Esophagus muscularis mucosa (tissue), 4 donors: ENCODE data around the gene C4orf51. TPM values are rescaled to one million over a fixed set of nuclear protein-coding genes. Genes with fewer than 3 reads are reported as not detected.

Experiments
- DNase-seq: peaks from one replicate; pipeline ENCODE4 v3.0.0-alpha.2; 2017; ENCODE audit errors: extremely low spot score
- H3K27ac ChIP-seq, 4 donors: fragments of 200-600 bp; sonication (generic); replicated peaks in 1 of 4; 1 replicate in 3 of 4; 2 replicates in 1 of 4; pipeline ENCODE4 v1.5.1; 2016 to 2019; ENCODE audit warnings: mild to moderate bottlenecking in 1 of 4
- H3K27me3 ChIP-seq, 4 donors: fragments of 200-600 bp; sonication (generic); one replicate each; pipeline versions ENCODE4 v1.5.1 to v1.6.0; 2016 to 2019
- H3K36me3 ChIP-seq, 4 donors: fragments of 200-600 bp; sonication (generic); one replicate each; pipeline ENCODE4 v1.5.1; 2016 to 2019
- H3K4me1 ChIP-seq, 4 donors: fragments of 200-600 bp; sonication (generic); one replicate each; pipeline ENCODE4 v1.5.1; 2016 to 2019
- H3K4me3 ChIP-seq, 4 donors: fragments of 200-600 bp; sonication (generic); 1 replicate in 2 of 4; 2 replicates in 2 of 4; pipeline ENCODE4 v1.5.1; 2016 to 2019; ENCODE audit warnings: mild to moderate bottlenecking in 4 of 4, moderate library complexity in 1 of 4
- H3K9me3 ChIP-seq, 4 donors: fragments of 200-600 bp; sonication (generic); 1 replicate in 3 of 4; 2 replicates in 1 of 4; pipeline ENCODE4 v1.5.1; 2016 to 2019
- CTCF ChIP-seq, 3 experiments: fragments of 200-600 bp in 2 of 3; fragments of 450-650 bp in 1 of 3; sonication (generic) in 2 of 3; IDR thresholded peaks; one replicate each; pipeline ENCODE4 v1.5.1; 2017 to 2019; ENCODE audit warnings: antibody characterized with exemption in 3 of 3, mild to moderate bottlenecking in 2 of 3, moderate library complexity in 1 of 3
- EP300 ChIP-seq: sonication (generic); formaldehyde crosslinking; IDR thresholded peaks from one replicate; pipeline ENCODE4 v1.6.1; 2017; ENCODE audit warnings: antibody characterized with exemption
- POLR2A ChIP-seq: fragments of 450-650 bp; IDR thresholded peaks from one replicate; pipeline ENCODE4 v1.6.1; 2017; ENCODE audit warnings: antibody characterized with exemption, moderate library complexity, mild to moderate bottlenecking, low read depth
- POLR2AphosphoS5 ChIP-seq, 2 donors: sonication (generic); formaldehyde crosslinking; IDR thresholded peaks; one replicate each; pipeline ENCODE4 v1.6.1; 2017; ENCODE audit warnings: antibody characterized with exemption in 2 of 2
- WGBS: methylation state at CpG from one replicate; pipeline ENCODE4 v1.1.5; 2018; 5-methylcytosine and 5-hydroxymethylcytosine counted together
- intact Hi-C: fragments of 100-400 bp; cut with DNase I; formaldehyde crosslinking; loops from one replicate; pipeline ENCODE4 v1.15.1; 2023
- total RNA-seq, 4 donors: library from RNA; depleted of rRNA; stranded (reverse); fragments of >200 nt; gene quantifications; one replicate each; pipeline versions ENCODE4 v1.1.0 to v1.2.1, GENCODE V29; 2016

C4orf51 gene
- total RNA-seq, 4 donors from 2014 or later: not detected

DNA sequence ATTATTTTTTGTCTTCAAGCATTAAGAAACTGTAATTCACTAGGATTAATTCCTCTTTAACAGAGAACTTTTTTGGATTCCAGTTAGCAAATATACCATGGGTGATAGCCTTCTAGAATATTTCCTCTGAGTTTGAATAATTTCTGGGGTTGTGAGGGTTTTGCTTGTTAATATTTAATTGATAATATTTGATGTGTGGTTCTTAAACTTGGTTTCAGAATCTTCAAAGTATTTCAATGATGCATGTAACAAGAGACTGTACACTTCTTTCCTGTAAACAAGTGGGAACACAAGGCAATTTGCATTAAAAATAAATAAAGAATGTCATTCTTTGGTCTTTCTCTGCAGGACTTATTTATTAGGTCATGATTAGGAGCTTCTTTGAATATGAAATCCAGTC, 9.5 kb upstream of the C4orf51 start:
- TF ChIP-seq POLR2AphosphoS5 (IDR thresholded peaks at IDR 0.05) (no peak), POLR2A (no peak), EP300 (no peak), CTCF (IDR thresholded peaks at IDR 0.05) (no peak)
- Histone ChIP-seq H3K4me1 (no peaks in the 10 kb centered on the region), H3K27me3 (no peaks in the 10 kb centered on the region), H3K4me3 (no peak overlapping the region), H3K27ac (no peak overlapping the region), H3K9me3 (no peaks in the 10 kb centered on the region), H3K36me3 (no peaks in the 10 kb centered on the region)
- DNase-seq: no peak
- intact Hi-C loops: no loop called here

DNA sequence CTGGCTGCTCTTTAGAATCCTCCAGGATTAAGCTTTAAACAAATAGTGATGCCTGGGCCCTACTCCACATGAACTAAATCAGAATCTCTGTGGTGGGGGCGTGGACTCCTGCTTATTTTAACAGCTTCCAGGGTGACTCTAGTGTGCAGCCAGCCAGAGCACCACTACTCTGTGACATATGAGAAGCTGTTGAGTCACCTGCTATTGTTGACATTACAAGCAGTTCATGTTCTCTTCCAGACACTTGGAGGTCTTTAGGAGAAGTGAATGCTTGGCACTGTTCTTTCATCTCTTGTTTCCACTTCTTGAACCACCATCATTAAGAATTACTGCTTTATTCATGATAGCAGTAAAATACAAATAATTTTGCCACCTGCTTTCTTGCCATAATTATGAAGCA, 426 bp upstream of the C4orf51 start:
- intact Hi-C loops: no loop called here
- Histone ChIP-seq H3K9me3 (peaks cover 0 to 14% (median 0%) of the 10 kb centered on the region in 4 donors), H3K27ac (peak overlapping the region; percentile 30 to 63 (median 46)), H3K36me3 (no peaks in the 10 kb centered on the region), H3K4me1 (peaks cover 7 to 19% (median 18%) of the 10 kb centered on the region in 4 donors), H3K27me3 (no peaks in the 10 kb centered on the region), H3K4me3 (no peak overlapping the region)
- 14% methylated on average over 1 of the region's 1 CpG for WGBS
- no peak for DNase-seq
- TF ChIP-seq CTCF (IDR thresholded peaks at IDR 0.05): no peak
- no peak for TF ChIP-seq POLR2A
- no peak for TF ChIP-seq EP300
- no peak for TF ChIP-seq POLR2AphosphoS5 (IDR thresholded peaks at IDR 0.05)

DNA sequence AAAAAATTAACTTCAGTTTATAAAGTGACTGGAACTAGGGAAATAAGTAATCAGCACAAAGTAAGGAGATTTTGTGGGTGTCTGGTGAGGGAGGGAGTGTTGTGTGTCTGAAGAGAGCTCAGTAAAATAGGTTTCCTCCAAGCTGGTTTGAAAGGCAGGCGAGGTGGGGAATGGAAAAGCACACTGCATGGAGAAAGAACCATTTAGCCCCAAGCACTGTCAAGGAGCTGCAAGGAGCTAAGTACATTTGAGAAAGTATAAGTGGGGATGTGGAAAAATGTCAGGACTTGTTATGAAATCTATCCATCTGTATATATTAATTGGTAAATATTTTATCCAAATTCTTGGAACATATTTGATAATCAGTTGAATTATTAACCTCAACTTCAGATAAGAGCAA, 956 bp downstream of the C4orf51 start:
- peaks cover 7 to 19% (median 18%) of the 10 kb centered on the region in 4 donors for H3K4me1 ChIP-seq
- H3K27ac ChIP-seq: peak overlapping the region in 1 of 4 donors; percentile 30
- intact Hi-C loops: no loop called here

DNA sequence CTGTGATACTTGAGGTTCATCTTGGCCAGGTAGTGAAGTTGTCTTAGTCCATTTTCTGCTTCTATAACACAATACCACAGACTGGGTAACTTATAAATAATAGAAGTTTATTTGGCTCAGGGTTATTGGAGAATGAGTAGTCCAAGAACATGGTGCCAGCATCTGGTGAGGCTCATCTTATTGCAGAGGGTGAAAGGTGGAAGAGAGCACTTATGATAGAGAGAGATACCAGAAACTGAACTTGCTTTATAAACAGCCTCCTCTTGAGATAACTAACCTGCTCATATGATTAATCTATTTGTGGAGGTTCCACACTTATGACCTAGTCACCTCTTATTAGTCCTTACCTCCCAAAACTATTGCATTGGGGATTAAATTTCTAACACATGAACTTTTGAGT, 1.6 kb downstream of the C4orf51 start:
- H3K27me3 ChIP-seq: no peaks in the 10 kb centered on the region
- intact Hi-C loops: no loop called here
- peaks cover 0 to 14% (median 0%) of the 10 kb centered on the region in 4 donors for H3K9me3 ChIP-seq
- H3K4me3 ChIP-seq: no peak overlapping the region
- TF ChIP-seq EP300: no peak
- TF ChIP-seq POLR2AphosphoS5 (IDR thresholded peaks at IDR 0.05): no peak
- no peak for TF ChIP-seq CTCF (IDR thresholded peaks at IDR 0.05)
- TF ChIP-seq POLR2A: no peak
- peaks cover 7 to 19% (median 18%) of the 10 kb centered on the region in 4 donors for H3K4me1 ChIP-seq
- no peak overlapping the region for H3K27ac ChIP-seq
- no peaks in the 10 kb centered on the region for H3K36me3 ChIP-seq
- DNase-seq: no peak

More for the DNA sequence above, 956 bp downstream of the C4orf51 start:
- H3K36me3 ChIP-seq: no peaks in the 10 kb centered on the region
- H3K4me3 ChIP-seq: no peak overlapping the region
- no peaks in the 10 kb centered on the region for H3K27me3 ChIP-seq
- no peak for TF ChIP-seq EP300
- TF ChIP-seq POLR2A: no peak
- TF ChIP-seq POLR2AphosphoS5 (IDR thresholded peaks at IDR 0.05): no peak
- TF ChIP-seq CTCF (IDR thresholded peaks at IDR 0.05): no peak
- DNase-seq: no peak
- WGBS: 96% methylated on average over 1 of the region's 1 CpG
- H3K9me3 ChIP-seq: peaks cover 0 to 14% (median 0%) of the 10 kb centered on the region in 4 donors

DNA sequence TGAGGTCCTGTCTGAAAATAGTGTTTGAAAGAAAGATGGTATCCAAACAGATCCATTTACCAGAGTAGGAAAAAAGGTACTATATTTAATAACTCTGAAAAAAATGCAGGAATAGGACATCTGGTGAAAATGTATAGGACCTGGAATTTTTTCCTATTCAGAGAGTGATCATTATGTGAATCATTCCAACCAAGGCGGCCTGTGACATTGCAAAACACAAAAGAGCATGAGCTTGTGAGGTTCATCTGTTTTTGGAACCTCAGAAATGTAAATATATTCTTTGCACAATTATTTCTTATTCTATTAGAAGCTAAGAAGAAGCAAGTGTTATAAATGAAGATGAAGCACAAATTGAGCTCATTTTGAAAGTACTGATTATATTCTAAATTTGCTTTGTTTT, 2.0 kb downstream of the C4orf51 start:
- Histone ChIP-seq H3K36me3 (no peaks in the 10 kb centered on the region), H3K27me3 (no peaks in the 10 kb centered on the region), H3K9me3 (peaks cover 0 to 14% (median 0%) of the 10 kb centered on the region in 4 donors), H3K4me3 (no peak overlapping the region), H3K4me1 (peaks cover 7 to 19% (median 18%) of the 10 kb centered on the region in 4 donors), H3K27ac (no peak overlapping the region)
- TF ChIP-seq EP300 (no peak), POLR2A (no peak), POLR2AphosphoS5 (IDR thresholded peaks at IDR 0.05) (no peak), CTCF (IDR thresholded peaks at IDR 0.05) (no peak)
- 84% methylated on average over 1 of the region's 1 CpG for WGBS
- no peak for DNase-seq
- intact Hi-C loops: no loop called here
